Breast epithelium (tissue), 3 donors: Measurements from ENCODE around the gene MPP3.

ENCODE experiments used
- CTCF ChIP-seq, 3 donors: fragments of 450-650 bp; IDR thresholded peaks; one replicate each; pipeline ENCODE4 v1.5.1; 2016 to 2017; ENCODE audit warnings: antibody characterized with exemption in 3 of 3, mild to moderate bottlenecking in 3 of 3, moderate library complexity in 3 of 3
- POLR2A ChIP-seq: fragments of 450-650 bp; IDR thresholded peaks from one replicate; pipeline ENCODE4 v1.6.1; 2016; ENCODE audit warnings: antibody characterized with exemption, mild to moderate bottlenecking, moderate library complexity
- POLR2AphosphoS5 ChIP-seq, 3 donors: sonication (generic); formaldehyde crosslinking; IDR thresholded peaks; one replicate each; pipeline ENCODE4 v1.6.1; 2017; ENCODE audit warnings: antibody characterized with exemption in 3 of 3

- no peak for TF ChIP-seq POLR2AphosphoS5 (IDR thresholded peaks at IDR 0.05)
- no peak for TF ChIP-seq CTCF (IDR thresholded peaks at IDR 0.05)
- no peak for TF ChIP-seq POLR2A
Observed at GRCh38 chr17:43812396-43813265, 20.3 kb downstream of the MPP3 start.
